Fibroblast of skin of left biceps (primary cell): Measurements from ENCODE around the gene PUM2.

ENCODE experiments used
- DNase-seq, 2 experiments: peaks; one replicate each; pipeline ENCODE4 v3.0.0-alpha.2; 2013; ENCODE audit warnings: low read depth in 2 of 2

PUM2 gene

GRCh38 chr2:20348542-20348941 is 2.1 kb downstream of the PUM2 start:
- DNase-seq, result no peak

GRCh38 chr2:20346565-20347381 is 3.9 kb downstream of the PUM2 start:
- DNase-seq, result no peak

- no peak for DNase-seq
Measured at GRCh38 chr2:20343128-20343527, 7.5 kb downstream of the PUM2 start.

GRCh38 chr2:20339012-20339411 is 11.6 kb downstream of the PUM2 start:
- DNase-seq, result no peak

GRCh38 chr2:20334605-20335203 is 15.9 kb downstream of the PUM2 start:
- no peak for DNase-seq

GRCh38 chr2:20333738-20334137 is 16.9 kb downstream of the PUM2 start:
- DNase-seq, result no peak

- no peak for DNase-seq
Measured at GRCh38 chr2:20330192-20330591, 20.5 kb downstream of the PUM2 start.

GRCh38 chr2:20327370-20327769 is 23.3 kb downstream of the PUM2 start:
- no peak for DNase-seq

GRCh38 chr2:20326163-20326780 is 24.4 kb downstream of the PUM2 start:
- peak; percentile 9 for DNase-seq

- no peak for DNase-seq
Measured at GRCh38 chr2:20322527-20323300, 27.9 kb downstream of the PUM2 start.

- DNase-seq, result no peak
Measured at GRCh38 chr2:20317690-20318089, 33.0 kb downstream of the PUM2 start.

GRCh38 chr2:20317197-20317596 is 33.4 kb downstream of the PUM2 start:
- DNase-seq, result no peak

- DNase-seq, result no peak
Measured at GRCh38 chr2:20314562-20315501, 35.8 kb downstream of the PUM2 start.

- DNase-seq, result no peak
Measured at GRCh38 chr2:20313659-20314058, 37.0 kb downstream of the PUM2 start.

- DNase-seq, result no peak
Measured at GRCh38 chr2:20309001-20309400, 41.6 kb downstream of the PUM2 start.

- DNase-seq, result no peak
Measured at GRCh38 chr2:20307311-20307710, 43.3 kb downstream of the PUM2 start.

GRCh38 chr2:20304411-20304810 is 46.2 kb downstream of the PUM2 start:
- peak; percentile 41 to 50 for DNase-seq

GRCh38 chr2:20303966-20304365 is 46.7 kb downstream of the PUM2 start:
- no peak for DNase-seq

- no peak for DNase-seq
Measured at GRCh38 chr2:20302019-20302418, 48.6 kb downstream of the PUM2 start.

GRCh38 chr2:20300656-20301055 is 50.0 kb downstream of the PUM2 start:
- no peak for DNase-seq

GRCh38 chr2:20299113-20299512 is 51.5 kb downstream of the PUM2 start:
- no peak for DNase-seq
